DMS 273 (cell line): ENCODE measurements around the gene HACD1.
A peak's percentile ranks its signal among the peaks of the same experiment; 100 is the strongest.

Experiments
- DNase-seq: peaks from one replicate; lab custom pipeline; 2025; ENCODE audit not compliant: unreplicated experiment; lab: John Stamatoyannopoulos, UW

The HACD1 gene, protein sequence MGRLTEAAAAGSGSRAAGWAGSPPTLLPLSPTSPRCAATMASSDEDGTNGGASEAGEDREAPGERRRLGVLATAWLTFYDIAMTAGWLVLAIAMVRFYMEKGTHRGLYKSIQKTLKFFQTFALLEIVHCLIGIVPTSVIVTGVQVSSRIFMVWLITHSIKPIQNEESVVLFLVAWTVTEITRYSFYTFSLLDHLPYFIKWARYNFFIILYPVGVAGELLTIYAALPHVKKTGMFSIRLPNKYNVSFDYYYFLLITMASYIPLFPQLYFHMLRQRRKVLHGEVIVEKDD

DNA sequence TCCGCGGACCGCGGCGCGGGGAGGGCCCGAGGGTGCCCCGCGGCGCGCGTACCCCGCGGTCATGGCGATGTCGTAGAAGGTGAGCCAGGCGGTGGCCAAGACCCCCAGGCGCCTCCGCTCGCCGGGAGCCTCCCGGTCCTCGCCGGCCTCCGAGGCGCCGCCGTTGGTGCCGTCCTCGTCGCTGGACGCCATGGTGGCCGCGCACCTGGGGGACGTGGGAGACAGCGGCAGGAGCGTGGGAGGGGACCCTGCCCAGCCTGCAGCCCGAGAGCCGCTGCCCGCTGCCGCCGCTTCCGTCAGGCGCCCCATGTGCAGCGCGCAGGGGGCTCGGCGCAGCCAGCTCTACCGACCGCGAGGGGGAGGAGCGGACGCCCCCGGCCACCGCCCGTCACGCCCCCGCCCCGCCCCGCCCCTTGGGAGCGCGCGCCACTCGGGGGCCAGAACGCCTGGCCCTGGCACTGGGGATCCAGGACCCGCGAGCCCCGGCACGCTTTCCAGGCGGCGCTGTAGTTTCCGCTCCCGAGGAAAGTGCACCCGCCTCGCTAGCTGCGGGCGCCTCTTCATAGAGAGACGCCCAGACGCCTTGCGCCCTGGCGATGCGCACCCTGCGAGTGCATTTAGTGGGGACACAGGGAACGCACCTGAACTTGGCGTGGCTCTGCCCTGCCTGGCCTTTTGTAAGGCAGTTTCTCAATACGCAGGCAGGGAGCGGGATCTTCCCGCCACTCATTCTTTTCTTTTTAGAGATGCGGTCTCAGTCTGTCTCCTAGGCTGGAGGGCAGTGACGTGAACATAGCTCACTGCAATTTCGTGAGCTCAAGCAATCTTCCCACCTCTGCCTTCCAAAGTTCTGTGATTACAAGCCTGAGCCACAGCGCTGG is at the start of gene HACD1:
HACD1 (minus strand) TSS at position 344 of the 881 bp plus-strand sequence; CDS start at position 309, 35 bp downstream.
- peak; percentile 84 for DNase-seq

DNA sequence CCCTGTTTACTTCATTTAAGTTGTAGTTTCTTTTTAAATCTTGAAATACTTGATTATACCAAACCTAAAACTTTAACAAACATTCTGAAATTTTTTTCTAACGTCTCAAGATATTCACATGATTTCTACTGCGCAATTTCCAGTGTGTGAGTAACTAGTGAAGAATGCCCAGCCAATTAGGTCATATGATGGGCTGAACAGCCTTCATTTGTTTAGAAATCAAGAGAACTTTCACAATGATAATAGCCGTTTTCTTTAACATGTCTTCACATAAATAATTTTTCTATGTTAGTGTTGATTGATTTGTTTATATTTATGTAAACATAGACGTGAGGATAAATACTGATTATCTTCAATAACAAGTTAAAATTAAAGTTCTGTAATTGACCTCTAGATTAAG is 48.6 kb upstream of the HACD1 start:
- DNase-seq = no peak

DNA sequence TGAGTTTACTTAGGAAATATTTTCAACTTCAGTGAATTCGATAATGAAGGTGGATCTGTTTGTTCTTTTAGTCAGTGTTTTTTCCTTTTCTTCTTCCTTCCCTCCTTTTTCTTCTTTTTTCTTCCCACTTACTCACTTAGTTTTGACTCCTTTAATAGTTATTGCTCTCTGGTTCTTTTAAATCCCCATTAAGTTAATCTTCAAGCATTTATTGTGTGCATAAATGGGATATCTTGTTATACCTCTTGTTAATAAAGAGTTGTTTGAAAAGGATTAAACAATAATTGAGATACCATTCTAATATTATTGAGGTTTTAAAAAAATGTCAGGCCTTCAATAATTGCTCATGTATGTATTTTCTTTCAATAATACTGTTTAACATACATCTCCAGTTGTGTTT is 46.3 kb upstream of the HACD1 start:
- DNase-seq = no peak

DNA sequence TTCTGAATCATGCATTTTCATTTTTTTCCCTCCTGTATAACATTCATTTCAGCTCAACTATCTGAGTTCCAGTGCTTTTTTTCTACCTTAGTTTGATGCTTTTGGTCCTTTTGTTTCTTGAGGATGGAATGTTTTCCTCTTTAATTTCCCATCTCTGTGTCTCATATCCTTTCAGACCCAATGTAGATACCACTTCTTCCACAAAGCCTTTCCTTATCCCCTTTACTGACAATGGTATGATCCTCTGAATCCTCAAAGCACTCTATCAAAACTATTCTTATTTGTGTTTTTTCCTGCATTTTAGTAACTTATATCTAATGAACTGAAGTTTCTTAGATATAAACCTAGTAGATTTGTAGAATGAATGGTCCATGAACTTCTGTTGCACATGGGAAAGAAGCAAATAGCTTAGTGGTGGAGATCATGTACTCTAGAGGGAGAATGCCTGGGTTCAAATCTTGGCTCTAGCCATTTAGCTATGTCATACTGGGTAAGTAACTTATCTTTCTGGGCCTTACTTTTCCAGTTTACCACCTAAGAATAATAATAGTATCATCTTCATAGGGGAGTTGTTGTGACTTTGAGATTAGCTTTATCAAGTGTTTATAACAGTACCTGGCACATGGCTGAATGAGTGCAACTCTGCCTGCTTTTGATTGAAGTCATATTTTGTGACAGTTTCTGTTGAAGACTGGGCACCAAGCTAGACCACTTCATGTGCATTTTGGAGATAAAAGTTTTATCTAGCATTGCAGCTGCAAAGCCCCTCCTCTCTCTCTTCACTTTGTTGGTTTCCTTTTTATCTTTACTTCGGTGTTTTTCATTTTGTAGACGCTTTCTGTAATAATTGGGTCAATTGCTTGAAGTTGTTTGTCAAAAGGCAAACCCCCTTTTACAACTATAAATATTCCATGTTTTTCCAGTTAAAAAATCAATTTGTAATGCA is 45.3 kb upstream of the HACD1 start:
- DNase-seq = no peak

DNA sequence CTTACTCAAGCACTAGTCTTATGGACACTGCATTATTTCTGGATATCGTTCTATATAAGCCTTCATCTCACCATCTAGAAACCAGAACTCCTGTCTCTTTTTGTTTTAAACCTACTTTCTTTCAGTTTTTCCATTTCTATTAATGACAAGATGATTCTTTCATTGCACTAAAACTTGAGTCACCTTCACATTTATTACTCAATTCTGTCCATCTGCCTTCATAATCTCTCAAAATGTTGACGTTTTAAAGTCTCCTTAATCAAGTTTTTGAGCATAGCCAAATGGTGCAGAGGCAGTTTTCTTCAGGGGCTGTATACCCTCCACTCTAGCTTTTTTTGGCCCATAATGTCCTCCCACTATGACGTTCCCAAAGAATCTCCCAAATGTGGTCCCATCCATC is 44.3 kb upstream of the HACD1 start:
- DNase-seq = no peak

DNA sequence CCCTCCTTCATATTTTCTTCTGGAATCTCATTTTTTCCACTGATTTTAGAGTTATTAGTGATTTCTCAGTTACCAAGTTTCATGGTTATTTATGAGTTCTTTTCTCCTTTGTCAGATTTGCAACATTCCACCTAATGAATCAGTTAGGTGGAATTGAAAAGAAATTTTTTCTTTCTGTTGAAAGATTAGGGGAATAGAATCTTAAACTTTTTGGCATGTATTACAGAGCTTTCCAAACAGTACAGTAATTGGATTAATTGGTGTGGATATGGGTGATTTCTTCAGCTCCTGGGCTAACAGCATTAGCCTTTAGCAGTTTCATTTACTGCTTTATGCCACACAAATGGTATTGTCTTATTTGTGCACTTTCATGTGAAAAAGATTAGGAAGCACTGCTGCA is 43.7 kb upstream of the HACD1 start:
- no peak for DNase-seq

DNA sequence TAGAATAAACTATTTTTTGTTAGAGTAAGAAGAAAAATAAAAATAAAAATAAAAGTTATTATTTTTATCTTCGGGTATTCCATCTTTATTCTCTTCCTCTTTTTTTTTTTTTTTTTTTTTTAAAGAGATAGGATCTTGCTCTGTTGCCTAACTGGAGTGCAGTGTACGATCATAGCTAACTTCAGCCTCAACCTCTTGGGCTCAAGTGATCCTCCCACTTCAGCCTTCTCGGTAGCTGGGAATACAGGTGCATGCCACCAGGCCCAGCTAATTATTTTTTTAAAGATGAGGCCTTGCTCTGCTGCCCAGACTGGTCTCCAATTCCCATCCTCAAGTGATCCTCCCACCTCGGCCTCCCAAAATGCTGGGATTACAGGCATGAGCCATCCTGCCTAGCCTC is 42.2 kb upstream of the HACD1 start:
- DNase-seq = no peak

DNA sequence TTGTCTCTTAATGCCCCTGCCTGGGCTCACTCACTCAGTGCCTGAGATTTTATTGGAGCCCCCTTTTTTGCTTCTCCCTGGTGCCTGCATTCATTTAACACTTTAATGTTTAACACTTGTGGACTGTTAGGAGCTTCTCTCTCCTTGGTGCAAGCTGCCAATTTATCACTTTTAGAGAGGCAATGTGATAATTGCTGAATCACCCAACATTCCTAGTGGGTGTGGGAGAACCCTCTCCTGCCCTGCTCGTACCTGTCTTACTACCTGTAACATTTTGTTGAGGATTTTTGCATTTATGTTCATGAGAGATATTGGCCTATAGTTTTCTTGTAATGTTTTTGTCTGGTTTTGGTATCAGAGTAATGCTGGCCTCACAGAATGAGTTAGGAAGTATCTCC is 39.9 kb upstream of the HACD1 start:
- DNase-seq = no peak

DNA sequence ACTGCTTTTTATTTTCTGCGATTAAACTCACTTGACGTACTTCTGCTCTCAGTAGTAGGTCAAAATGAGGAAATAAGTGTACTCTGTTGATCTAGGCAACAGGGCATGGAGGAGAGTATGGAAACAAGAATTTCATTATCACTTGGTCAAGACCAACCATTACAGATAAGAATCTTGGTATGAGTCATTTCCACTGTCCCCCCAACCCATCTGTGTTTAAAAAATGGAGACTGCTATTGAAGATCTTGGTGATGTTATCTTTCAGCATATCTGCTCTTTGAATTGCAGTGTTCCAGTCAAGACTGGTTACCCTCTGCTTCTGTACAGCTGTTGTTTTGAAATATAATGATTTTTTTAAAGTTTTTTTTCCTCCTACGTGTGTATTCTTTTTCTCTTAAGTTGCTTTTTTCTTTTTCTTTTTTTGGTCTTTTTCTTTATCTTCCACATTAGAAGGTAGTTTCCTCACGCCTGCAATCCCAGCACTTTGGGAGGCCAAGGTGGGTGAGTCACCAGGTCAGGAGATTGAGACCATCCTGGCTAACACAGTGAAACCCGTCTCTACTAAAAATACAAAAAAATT is 38.5 kb upstream of the HACD1 start:
- DNase-seq = peak; percentile 2

DNA sequence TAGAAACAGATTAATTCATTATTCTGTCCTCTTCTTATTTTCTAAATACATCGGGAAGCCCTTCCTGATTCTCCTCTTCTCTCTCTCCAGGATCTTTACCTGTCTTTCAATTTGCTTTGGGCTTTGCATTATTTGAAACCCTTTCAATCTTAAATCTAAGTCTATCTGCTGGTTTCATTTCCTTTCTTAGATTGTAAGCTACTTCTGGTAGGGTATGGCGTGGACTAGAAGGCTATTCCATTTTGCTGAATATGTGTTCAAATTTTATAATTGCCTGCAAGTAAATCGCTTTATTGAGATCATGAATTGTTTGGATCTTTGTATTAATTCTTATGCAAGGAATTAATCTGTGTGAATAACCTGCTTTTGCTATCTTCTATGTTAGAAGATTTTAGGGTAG is 37.8 kb upstream of the HACD1 start:
- no peak for DNase-seq

DNA sequence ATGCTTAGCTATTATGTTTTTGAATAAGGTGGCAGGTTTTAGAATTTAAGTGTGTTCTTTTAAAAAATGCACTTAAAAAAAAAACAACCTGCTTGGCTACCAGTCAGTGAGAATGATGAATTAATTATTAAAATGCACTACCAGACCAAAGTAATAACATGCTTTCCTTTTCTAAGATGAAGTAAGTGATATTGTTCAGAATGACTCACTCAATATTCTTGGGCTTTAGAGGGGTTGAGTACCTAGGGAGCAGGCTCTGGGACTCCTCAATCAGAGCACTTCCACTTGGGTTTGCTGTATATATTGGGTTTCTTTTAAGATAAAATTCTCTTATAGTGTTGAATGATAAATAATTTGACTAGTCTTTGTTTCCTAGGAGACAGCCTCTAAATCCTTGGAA is 35.4 kb upstream of the HACD1 start:
- DNase-seq = no peak

DNA sequence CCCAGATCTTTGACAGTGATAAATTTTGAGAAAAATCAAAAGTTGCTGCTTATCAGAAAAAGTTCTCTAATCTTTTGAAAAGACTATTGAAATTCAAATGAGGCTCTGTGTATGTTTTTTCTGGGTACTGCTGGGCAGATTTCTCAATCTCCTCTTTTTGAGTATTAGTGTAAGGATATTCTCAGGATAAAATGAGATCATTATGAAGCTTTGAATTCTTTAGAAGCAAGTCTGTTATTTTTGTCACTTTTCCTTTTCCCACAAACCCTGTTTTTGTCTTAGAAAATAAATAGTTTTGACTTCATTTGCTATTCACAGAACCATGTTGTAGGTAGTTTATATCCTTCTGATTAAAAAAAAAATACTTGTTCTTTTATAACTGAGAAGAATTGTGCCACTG is 34.7 kb upstream of the HACD1 start:
- no peak for DNase-seq

DNA sequence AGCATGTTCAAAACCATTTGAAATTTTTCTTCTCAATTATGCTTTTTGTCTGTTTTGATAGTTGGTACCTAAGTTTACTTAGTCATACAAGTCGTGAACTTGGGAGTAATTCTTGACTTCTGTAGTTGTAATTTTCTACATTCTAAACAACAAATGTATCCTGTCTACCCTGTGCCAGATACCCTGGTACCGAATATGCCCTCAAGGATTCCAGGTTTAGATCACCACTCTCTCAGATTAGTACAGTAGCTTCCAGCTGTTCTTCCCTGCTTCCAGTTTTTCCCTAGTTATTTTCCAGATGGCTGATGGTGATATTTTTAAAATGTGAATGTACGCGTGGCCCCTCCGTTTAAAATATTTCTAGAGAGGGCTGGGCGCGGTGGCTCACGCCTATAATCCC is 33.2 kb upstream of the HACD1 start:
- no peak for DNase-seq

DNA sequence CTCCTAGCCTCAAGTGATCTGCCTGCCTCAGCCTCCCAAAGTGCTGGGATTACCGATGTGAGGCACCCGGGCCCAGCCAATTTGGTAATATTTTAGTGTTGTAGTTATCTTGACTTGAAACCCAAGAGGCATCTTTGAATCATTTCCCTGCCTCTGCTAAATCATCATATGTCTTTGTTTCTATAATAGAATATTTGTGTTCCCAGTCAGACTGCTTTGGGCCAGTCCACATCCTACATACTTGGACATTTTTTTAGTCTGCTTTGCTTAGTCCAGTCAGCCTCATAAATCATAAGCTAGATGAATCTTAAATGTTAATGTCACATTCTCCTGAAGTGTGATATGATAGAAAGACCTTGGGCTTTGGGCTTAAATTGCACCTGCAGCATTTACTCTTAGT is 32.7 kb upstream of the HACD1 start:
- DNase-seq = no peak

DNA sequence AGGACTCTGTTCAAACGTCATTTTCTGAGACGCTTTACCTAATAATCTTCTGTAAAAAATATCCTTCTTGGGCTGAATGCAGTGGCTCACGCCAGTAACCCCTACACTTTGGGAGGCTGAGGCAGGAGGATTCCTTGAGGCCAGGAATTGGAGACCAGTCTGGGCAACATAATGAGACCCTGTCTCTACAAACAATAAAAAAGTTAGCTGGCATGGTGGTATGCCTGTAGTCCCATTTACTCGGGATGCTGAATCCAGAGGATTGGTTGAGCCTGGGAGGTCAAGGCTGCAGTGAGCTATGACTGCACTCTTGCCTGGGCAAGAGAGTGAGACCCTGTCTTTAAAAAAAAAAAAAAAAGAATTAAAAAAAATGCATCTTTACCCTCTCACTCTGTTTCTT is 31.9 kb upstream of the HACD1 start:
- DNase-seq = no peak

DNA sequence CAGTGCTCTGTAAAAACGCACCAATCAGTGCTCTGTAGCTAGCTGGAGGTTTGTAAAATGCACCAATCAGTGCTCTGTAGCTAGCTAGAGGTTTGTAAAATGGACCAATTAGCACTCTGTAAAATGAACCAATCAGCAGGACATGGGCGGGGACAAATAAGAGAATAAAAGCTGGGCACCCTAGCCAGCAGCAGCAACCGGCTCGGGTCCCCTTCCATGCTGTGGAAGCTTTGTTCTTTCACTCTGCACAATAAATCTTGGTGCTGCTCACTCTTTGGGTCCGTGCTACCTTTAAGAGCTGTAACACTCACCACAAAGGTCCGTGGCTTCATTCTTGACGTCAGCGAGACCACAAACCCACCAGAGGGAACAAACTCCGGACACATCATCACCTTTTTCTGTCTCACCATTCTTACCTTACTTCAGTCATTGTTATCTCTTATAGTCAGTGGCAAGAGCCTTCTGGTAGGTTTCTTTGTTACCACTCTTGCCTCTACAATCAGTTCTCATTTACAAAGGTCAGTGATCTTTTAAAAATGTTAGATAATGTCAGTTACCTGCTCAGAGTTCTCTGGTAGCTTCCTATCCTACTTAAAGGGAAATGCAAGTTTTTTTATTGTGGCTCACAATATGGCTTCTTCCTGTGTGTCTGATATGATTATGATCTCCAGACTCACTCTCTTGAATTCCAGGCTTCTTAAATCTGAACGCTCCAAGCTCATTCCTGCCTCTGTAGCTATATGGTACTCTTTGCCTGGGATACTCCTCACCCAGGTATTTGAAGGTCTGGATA is 31.3 kb upstream of the HACD1 start:
- DNase-seq = no peak

DNA sequence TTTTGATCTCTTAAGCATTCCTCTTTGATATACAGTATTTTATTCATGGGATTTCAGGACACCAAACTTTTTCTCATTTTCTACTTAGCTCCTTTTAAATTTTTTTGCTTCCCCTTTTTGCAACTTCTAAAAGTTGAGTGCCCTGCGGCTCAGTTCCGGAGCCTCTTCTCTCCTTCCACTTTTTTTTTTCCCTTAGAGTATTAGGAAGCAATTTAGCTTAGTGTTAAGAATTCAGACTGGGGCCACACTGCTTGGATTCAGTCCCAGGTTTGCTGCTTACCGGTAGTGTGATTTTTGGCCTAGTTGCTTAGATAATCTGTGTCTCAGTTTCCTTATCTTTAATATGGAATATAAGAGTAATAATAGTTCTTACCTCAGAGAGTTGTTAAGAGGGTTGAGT is 30.2 kb upstream of the HACD1 start:
- no peak for DNase-seq

DNA sequence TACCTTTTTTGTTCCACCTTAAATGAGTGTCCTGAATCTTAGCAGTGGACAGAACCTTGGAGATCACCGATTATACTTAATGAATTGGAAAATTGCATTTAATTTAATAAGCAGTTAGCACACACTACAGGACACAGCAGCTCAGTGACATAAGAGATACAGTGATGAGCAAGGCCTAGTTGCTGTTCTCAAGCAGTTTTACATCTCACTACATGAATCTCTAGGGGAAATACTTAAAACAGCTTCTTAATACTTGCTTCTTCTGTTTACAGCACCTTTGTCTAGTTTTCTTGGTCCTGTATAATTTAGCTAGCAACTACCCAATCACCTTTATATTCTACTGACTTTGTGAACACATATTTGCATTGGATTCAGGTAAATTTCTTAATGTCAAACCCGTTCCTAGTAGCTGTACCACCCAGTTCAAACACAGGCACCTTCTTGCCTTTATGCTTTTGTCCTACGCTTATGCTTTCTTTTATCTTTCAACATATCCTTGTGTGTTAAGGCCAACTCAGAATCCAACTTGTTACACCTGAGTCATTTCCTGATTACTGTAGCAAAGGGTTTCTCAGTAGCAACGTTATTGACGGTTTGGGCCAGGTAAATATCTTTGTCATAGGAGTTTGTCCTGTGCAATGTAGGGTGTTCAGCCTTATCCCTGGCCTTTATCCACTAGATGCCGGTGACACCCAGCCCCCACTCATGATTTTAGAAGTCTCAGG is 28.6 kb upstream of the HACD1 start:
- no peak for DNase-seq

DNA sequence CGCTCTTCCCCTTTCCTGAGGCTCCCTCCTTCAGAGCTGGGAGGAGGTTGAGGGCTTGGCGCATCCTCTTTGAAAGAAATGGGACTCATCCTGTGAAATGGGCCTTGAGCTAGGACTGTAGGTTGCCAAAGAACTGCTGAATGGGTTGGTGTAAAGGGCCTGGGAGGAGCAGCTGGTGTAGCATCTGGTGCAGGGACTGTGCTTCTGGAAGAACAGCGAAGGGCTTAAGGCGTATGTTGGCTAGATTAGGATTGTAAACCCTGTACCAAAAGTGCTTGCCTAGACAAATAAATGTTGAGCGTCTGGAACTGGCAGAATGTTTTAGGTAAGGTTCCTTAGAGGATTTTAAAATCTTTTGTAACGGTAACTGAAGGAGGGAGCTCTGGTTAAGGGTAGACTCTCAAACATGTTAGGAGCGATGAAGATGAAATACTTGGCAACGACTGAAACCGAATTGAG is 27.3 kb upstream of the HACD1 start:
- DNase-seq = peak; percentile 88
